GM12878 (cell line): ENCODE results near the gene TRIM23. TPM values are rescaled to one million over a fixed set of nuclear protein-coding genes. Genes with fewer than 3 reads are reported as not detected.

Experiments used
- BRCA1 ChIP-seq: IDR thresholded peaks from 2 replicates; pipeline ENCODE4 v1.6.1; 2011; ENCODE audit warnings: low read depth, low read length, improper control_type of control experiment
- CHD4 ChIP-seq: fragments of 200-600 bp; sonication (generic); IDR thresholded peaks from 2 replicates; pipeline ENCODE4 v1.6.1; 2016; ENCODE audit warnings: mild to moderate bottlenecking
- FOXM1 ChIP-seq: IDR thresholded peaks from 2 replicates; pipeline ENCODE4 v1.6.1; 2012; ENCODE audit warnings: low read depth, mild to moderate bottlenecking, inconsistent platforms, low read length, moderate library complexity
- GABPA ChIP-seq: IDR thresholded peaks from 2 replicates; pipeline ENCODE4 v1.6.1; 2014; ENCODE audit warnings: antibody characterized with exemption, low read depth, mild to moderate bottlenecking, inconsistent platforms
- IKZF1 ChIP-seq: fragments of 450-650 bp; conservative IDR thresholded peaks from 2 replicates; pipeline ENCODE4 v1.6.1; 2017; ENCODE audit warnings: antibody characterized with exemption, mild to moderate bottlenecking
- KAT2A ChIP-seq: conservative IDR thresholded peaks from 2 replicates; pipeline ENCODE4 v1.6.1; 2011; ENCODE audit warnings: low read depth, low read length; ENCODE audit not compliant: control insufficient read depth
- LARP7 ChIP-seq: fragments of 450-650 bp; IDR thresholded peaks from 2 replicates; pipeline ENCODE4 v1.6.1; 2017; ENCODE audit warnings: mild to moderate bottlenecking
- MTA3 ChIP-seq: IDR thresholded peaks from 2 replicates; pipeline ENCODE4 v1.6.1; 2012; ENCODE audit warnings: low read length, inconsistent platforms, borderline replicate concordance
- RCOR1 ChIP-seq: conservative IDR thresholded peaks from 2 replicates; pipeline ENCODE4 v1.6.1; 2012; ENCODE audit warnings: low read depth, low read length, improper control_type of control experiment
- SMAD1 ChIP-seq: fragments of 450-650 bp; IDR thresholded peaks from 2 replicates; pipeline ENCODE4 v1.6.1; 2018; ENCODE audit warnings: mild to moderate bottlenecking, low read depth; ENCODE audit not compliant: partially characterized antibody
- SMARCA5 ChIP-seq: fragments of 450-650 bp; IDR thresholded peaks from 2 replicates; pipeline ENCODE4 v1.6.1; 2017; ENCODE audit warnings: mild to moderate bottlenecking
- STAT3 ChIP-seq: IDR thresholded peaks from 2 replicates; pipeline ENCODE4 v1.6.1; 2011; ENCODE audit warnings: low read depth, low read length, improper control_type of control experiment
- YY1 ChIP-seq: IDR thresholded peaks from 2 replicates; pipeline ENCODE4 v1.6.1; 2011; ENCODE audit warnings: low read depth, mild to moderate bottlenecking, low read length
- ZNF384 ChIP-seq: IDR thresholded peaks from 2 replicates; pipeline ENCODE4 v1.6.1; 2012; ENCODE audit warnings: low read depth, mild to moderate bottlenecking, low read length, improper control_type of control experiment, borderline replicate concordance
- polyA plus RNA-seq, 11 experiments: library from polyadenylated mRNA; depleted of rRNA in 4 of 11; unstranded in 6 of 11; stranded (reverse) in 5 of 11; fragments of >200 nt; fragmentation: Nextera tagmentation in 4 of 11; fragmentation: Illumina TruSeq in 1 of 11; extraction: Ambion mirVana in 4 of 11; extraction: Trizol in 1 of 11; gene quantifications; 1 replicate in 1 of 11; 2 replicates in 10 of 11; pipeline versions ENCODE4 v1.2.1 to v1.2.3, GENCODE V29; 2011 to 2016; ENCODE audit warnings: inconsistent platforms in 2 of 11, missing spikeins in 2 of 11, low read depth in 1 of 11
- total RNA-seq, 4 experiments: library from RNA; depleted of rRNA in 3 of 4; stranded (reverse); fragments of >200 nt in 3 of 4; fragmentation: Illumina TruSeq in 1 of 4; extraction: Trizol in 1 of 4; gene quantifications; 2 replicates each; pipeline versions ENCODE4 v1.2.1 to v1.2.3, GENCODE V29; 2013 to 2021
- TF ChIP-seq, protein P1 (sequence below): IDR thresholded peaks from 2 replicates; pipeline ENCODE4 v1.6.1; 2012; ENCODE audit warnings: low read length, inconsistent platforms
- TF ChIP-seq, protein P2 (sequence below): IDR thresholded peaks from 2 replicates; pipeline ENCODE4 v1.6.1; 2012; ENCODE audit warnings: low read depth, low read length, improper control_type of control experiment
- TF ChIP-seq, protein P3 (sequence below): fragments of 450-650 bp; IDR thresholded peaks from 2 replicates; pipeline ENCODE4 v1.6.1; 2014; ENCODE audit warnings: mild to moderate bottlenecking
- TF ChIP-seq, protein P4 (sequence below): fragments of 450-650 bp; IDR thresholded peaks from 2 replicates; pipeline ENCODE4 v1.6.1; 2017; ENCODE audit warnings: low read depth, mild to moderate bottlenecking, moderate library complexity
- TF ChIP-seq, protein P5 (sequence below): IDR thresholded peaks from 2 replicates; pipeline ENCODE4 v1.6.1; 2011; ENCODE audit warnings: low read depth, mild to moderate bottlenecking, low read length, moderate library complexity, borderline replicate concordance; ENCODE audit errors: extremely low read depth
- TF ChIP-seq, protein P6 (sequence below): fragments of 450-650 bp; IDR thresholded peaks from 2 replicates; pipeline ENCODE4 v1.6.1; 2017; ENCODE audit warnings: mild to moderate bottlenecking, moderate library complexity

Gene TRIM23
- total and polyA plus RNA-seq, 10 of the 15 experiments (the other 5 are each of a cell fraction or from before 2014, with no cell fraction given), result 1.9 to 5.0 (median 2.4) TPM

DNA sequence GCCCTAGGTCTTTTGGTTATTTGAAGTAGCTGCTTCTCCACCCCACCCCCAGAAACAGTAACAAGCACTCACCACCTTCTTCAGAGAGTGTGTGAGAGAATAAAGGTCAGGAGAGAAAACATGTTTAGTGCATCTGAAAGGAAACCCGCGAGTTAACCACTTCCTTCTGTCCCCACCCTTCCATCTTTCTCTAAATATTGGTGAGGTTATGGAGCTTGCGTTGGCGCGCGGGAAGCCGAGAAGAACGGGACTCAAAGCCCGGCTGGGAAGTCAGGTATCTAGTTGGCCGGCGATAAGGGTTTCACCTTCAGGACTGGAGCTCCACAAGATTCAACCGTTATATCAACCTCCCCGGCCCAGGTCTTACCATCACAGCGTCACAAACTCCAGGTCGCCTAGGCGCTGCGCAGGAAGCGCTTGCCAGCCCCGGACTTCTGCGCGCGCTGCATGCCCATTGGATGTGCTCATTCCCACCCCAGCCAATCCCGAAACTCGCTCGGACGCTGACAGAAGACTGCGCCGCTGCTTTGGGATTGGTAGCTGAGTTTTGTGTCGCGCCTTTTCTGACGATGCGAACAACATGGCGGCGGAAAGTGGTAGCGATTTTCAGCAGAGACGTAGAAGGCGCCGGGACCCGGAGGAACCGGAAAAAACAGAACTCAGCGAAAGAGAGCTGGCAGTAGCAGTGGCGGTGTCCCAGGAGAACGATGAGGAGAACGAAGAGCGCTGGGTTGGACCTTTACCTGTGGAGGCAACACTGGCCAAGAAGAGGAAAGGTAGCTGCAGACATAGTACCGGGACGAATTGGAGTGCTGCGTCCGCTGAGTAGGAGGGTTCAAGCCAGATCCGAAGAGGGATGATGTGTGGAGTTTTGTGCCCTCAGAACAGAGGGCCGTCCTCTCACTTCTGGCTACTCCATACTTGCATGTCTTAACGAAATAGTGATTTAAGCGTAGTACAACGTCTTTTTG lies 61.1 kb downstream of the TRIM23 start, which contains the start of the genes CENPK and PPWD1 (continued):
- TF ChIP-seq, protein P1, sequence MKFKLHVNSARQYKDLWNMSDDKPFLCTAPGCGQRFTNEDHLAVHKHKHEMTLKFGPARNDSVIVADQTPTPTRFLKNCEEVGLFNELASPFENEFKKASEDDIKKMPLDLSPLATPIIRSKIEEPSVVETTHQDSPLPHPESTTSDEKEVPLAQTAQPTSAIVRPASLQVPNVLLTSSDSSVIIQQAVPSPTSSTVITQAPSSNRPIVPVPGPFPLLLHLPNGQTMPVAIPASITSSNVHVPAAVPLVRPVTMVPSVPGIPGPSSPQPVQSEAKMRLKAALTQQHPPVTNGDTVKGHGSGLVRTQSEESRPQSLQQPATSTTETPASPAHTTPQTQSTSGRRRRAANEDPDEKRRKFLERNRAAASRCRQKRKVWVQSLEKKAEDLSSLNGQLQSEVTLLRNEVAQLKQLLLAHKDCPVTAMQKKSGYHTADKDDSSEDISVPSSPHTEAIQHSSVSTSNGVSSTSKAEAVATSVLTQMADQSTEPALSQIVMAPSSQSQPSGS, result no peak
- TF ChIP-seq, protein P2, sequence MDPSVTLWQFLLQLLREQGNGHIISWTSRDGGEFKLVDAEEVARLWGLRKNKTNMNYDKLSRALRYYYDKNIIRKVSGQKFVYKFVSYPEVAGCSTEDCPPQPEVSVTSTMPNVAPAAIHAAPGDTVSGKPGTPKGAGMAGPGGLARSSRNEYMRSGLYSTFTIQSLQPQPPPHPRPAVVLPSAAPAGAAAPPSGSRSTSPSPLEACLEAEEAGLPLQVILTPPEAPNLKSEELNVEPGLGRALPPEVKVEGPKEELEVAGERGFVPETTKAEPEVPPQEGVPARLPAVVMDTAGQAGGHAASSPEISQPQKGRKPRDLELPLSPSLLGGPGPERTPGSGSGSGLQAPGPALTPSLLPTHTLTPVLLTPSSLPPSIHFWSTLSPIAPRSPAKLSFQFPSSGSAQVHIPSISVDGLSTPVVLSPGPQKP, result no peak; the same call in 1 of the 2 replicates
- TF ChIP-seq, protein P3, sequence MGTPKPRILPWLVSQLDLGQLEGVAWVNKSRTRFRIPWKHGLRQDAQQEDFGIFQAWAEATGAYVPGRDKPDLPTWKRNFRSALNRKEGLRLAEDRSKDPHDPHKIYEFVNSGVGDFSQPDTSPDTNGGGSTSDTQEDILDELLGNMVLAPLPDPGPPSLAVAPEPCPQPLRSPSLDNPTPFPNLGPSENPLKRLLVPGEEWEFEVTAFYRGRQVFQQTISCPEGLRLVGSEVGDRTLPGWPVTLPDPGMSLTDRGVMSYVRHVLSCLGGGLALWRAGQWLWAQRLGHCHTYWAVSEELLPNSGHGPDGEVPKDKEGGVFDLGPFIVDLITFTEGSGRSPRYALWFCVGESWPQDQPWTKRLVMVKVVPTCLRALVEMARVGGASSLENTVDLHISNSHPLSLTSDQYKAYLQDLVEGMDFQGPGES, result peak; percentile 92
- TF ChIP-seq KAT2A, result no peak
- TF ChIP-seq ZNF384, result no peak
- peak; percentile 44; the same call in 1 of the 2 replicates for TF ChIP-seq GABPA
- TF ChIP-seq, protein P4, sequence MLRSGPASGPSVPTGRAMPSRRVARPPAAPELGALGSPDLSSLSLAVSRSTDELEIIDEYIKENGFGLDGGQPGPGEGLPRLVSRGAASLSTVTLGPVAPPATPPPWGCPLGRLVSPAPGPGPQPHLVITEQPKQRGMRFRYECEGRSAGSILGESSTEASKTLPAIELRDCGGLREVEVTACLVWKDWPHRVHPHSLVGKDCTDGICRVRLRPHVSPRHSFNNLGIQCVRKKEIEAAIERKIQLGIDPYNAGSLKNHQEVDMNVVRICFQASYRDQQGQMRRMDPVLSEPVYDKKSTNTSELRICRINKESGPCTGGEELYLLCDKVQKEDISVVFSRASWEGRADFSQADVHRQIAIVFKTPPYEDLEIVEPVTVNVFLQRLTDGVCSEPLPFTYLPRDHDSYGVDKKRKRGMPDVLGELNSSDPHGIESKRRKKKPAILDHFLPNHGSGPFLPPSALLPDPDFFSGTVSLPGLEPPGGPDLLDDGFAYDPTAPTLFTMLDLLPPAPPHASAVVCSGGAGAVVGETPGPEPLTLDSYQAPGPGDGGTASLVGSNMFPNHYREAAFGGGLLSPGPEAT, result peak; percentile 100
- TF ChIP-seq IKZF1, result peak; percentile 44
- TF ChIP-seq YY1, result peak; percentile 99
- no peak for TF ChIP-seq RCOR1
- no peak for TF ChIP-seq LARP7
- no peak for TF ChIP-seq CHD4
- TF ChIP-seq STAT3, result no peak
- TF ChIP-seq, protein P5, sequence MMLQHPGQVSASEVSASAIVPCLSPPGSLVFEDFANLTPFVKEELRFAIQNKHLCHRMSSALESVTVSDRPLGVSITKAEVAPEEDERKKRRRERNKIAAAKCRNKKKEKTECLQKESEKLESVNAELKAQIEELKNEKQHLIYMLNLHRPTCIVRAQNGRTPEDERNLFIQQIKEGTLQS, result peak; percentile 58; the same call in 1 of the 2 replicates
- TF ChIP-seq, protein P6, sequence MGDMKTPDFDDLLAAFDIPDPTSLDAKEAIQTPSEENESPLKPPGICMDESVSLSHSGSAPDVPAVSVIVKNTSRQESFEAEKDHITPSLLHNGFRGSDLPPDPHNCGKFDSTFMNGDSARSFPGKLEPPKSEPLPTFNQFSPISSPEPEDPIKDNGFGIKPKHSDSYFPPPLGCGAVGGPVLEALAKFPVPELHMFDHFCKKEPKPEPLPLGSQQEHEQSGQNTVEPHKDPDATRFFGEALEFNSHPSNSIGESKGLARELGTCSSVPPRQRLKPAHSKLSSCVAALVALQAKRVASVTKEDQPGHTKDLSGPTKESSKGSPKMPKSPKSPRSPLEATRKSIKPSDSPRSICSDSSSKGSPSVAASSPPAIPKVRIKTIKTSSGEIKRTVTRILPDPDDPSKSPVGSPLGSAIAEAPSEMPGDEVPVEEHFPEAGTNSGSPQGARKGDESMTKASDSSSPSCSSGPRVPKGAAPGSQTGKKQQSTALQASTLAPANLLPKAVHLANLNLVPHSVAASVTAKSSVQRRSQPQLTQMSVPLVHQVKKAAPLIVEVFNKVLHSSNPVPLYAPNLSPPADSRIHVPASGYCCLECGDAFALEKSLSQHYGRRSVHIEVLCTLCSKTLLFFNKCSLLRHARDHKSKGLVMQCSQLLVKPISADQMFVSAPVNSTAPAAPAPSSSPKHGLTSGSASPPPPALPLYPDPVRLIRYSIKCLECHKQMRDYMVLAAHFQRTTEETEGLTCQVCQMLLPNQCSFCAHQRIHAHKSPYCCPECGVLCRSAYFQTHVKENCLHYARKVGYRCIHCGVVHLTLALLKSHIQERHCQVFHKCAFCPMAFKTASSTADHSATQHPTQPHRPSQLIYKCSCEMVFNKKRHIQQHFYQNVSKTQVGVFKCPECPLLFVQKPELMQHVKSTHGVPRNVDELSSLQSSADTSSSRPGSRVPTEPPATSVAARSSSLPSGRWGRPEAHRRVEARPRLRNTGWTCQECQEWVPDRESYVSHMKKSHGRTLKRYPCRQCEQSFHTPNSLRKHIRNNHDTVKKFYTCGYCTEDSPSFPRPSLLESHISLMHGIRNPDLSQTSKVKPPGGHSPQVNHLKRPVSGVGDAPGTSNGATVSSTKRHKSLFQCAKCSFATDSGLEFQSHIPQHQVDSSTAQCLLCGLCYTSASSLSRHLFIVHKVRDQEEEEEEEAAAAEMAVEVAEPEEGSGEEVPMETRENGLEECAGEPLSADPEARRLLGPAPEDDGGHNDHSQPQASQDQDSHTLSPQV, result no peak
- peak; percentile 64; the same call in 1 of the 2 replicates for TF ChIP-seq FOXM1
- no peak for TF ChIP-seq MTA3
- TF ChIP-seq BRCA1, result no peak
- TF ChIP-seq SMARCA5, result no peak
- peak; percentile 62 for TF ChIP-seq SMAD1
